Liver (tissue), 9 donors: ENCODE measurements around the gene LPP. TPM values are rescaled to one million over a fixed set of nuclear protein-coding genes. Genes with fewer than 3 reads are reported as not detected.

Source experiments
- DNase-seq: peaks from one replicate; pipeline ENCODE4 v3.0.0-alpha.2; 2017; ENCODE audit warnings: low spot score
- H3K27ac ChIP-seq, 2 donors: one replicate each; pipeline ENCODE4 v1.7.0; 2013; ENCODE audit warnings: inconsistent platforms in 2 of 2, low read length in 2 of 2, control low read depth in 1 of 2, low read depth in 1 of 2, mild to moderate bottlenecking in 1 of 2
- H3K27me3 ChIP-seq, 4 donors: one replicate each; pipeline versions ENCODE4 v1.6.1 to v1.7.0; 2013; ENCODE audit warnings: low read length in 3 of 4, inconsistent platforms in 1 of 4, mild to moderate bottlenecking in 1 of 4, moderate library complexity in 1 of 4; ENCODE audit not compliant: control insufficient read depth in 4 of 4, insufficient read depth in 4 of 4
- H3K36me3 ChIP-seq, 4 donors: one replicate each; pipeline versions ENCODE4 v1.6.1 to v1.7.0; 2013; ENCODE audit warnings: low read length in 3 of 4, mild to moderate bottlenecking in 3 of 4, low read depth in 1 of 4, moderate library complexity in 1 of 4; ENCODE audit not compliant: control insufficient read depth in 4 of 4, insufficient read depth in 3 of 4
- H3K4me1 ChIP-seq, 4 donors: one replicate each; pipeline versions ENCODE4 v1.6.1 to v1.7.0; 2013; ENCODE audit warnings: low read length in 3 of 4, mild to moderate bottlenecking in 3 of 4, moderate library complexity in 1 of 4; ENCODE audit not compliant: control insufficient read depth in 4 of 4, insufficient read depth in 4 of 4
- H3K4me3 ChIP-seq, 3 donors: one replicate each; pipeline versions ENCODE4 v1.6.1 to v1.7.0; 2013; ENCODE audit warnings: low read length in 3 of 3, control low read depth in 1 of 3, low read depth in 1 of 3, mild to moderate bottlenecking in 1 of 3
- H3K9ac ChIP-seq, 2 donors: one replicate each; pipeline ENCODE4 v1.7.0; 2013; ENCODE audit warnings: low read length in 2 of 2, mild to moderate bottlenecking in 2 of 2, moderate library complexity in 2 of 2, control low read depth in 1 of 2, low read depth in 1 of 2
- H3K9me3 ChIP-seq, 4 donors: one replicate each; pipeline versions ENCODE4 v1.6.1 to v1.7.0; 2013; ENCODE audit warnings: low read length in 3 of 4; ENCODE audit not compliant: control insufficient read depth in 4 of 4
- ATF3 ChIP-seq: IDR thresholded peaks from 2 replicates; pipeline ENCODE4 v1.6.1; 2016; ENCODE audit warnings: antibody characterized with exemption
- CTCF ChIP-seq: fragments of 150-350 bp; IDR thresholded peaks from 2 replicates; pipeline ENCODE4 v1.5.1; 2017; ENCODE audit warnings: improper control_type of control experiment, low read depth, low read length; ENCODE audit not compliant: missing input control
- EGR1 ChIP-seq, 2 donors: IDR thresholded peaks; 2 replicates each; pipeline ENCODE4 v1.6.1; 2016 to 2018; ENCODE audit warnings: antibody characterized with exemption in 2 of 2, low read depth in 2 of 2
- GABPA ChIP-seq, 2 donors: IDR thresholded peaks in 1 of 2; conservative IDR thresholded peaks in 1 of 2; 2 replicates each; pipeline ENCODE4 v1.6.1; 2016; ENCODE audit warnings: antibody characterized with exemption in 2 of 2, mild to moderate bottlenecking in 1 of 2, moderate library complexity in 1 of 2
- HNF4A ChIP-seq, 2 donors: conservative IDR thresholded peaks; 2 replicates each; pipeline ENCODE4 v1.6.1; 2016; ENCODE audit warnings: antibody characterized with exemption in 2 of 2, mild to moderate bottlenecking in 2 of 2
- HNF4G ChIP-seq: IDR thresholded peaks from 2 replicates; pipeline ENCODE4 v1.6.1; 2016; ENCODE audit warnings: antibody characterized with exemption
- JUND ChIP-seq, 2 donors: IDR thresholded peaks; 2 replicates each; pipeline ENCODE4 v1.6.1; 2016; ENCODE audit warnings: antibody characterized with exemption in 2 of 2
- MAX ChIP-seq: IDR thresholded peaks from 2 replicates; pipeline ENCODE4 v1.6.1; 2016; ENCODE audit warnings: antibody characterized with exemption
- NR2F2 ChIP-seq: IDR thresholded peaks from 2 replicates; pipeline ENCODE4 v1.6.1; 2016; ENCODE audit warnings: antibody characterized with exemption
- RAD21 ChIP-seq, 2 donors: IDR thresholded peaks; 2 replicates each; pipeline ENCODE4 v1.6.1; 2016; ENCODE audit warnings: antibody characterized with exemption in 2 of 2, mild to moderate bottlenecking in 2 of 2
- REST ChIP-seq: IDR thresholded peaks from 2 replicates; pipeline ENCODE4 v1.6.1; 2016; ENCODE audit warnings: antibody characterized with exemption, mild to moderate bottlenecking
- RXRA ChIP-seq, 2 donors: IDR thresholded peaks; 2 replicates each; pipeline ENCODE4 v1.6.1; 2017 to 2018; ENCODE audit warnings: antibody characterized with exemption in 2 of 2, mild to moderate bottlenecking in 1 of 2
- TAF1 ChIP-seq: conservative IDR thresholded peaks from 2 replicates; pipeline ENCODE4 v1.6.1; 2016; ENCODE audit warnings: antibody characterized with exemption, mild to moderate bottlenecking
- YY1 ChIP-seq: IDR thresholded peaks from 2 replicates; pipeline ENCODE4 v1.6.1; 2016; ENCODE audit warnings: antibody characterized with exemption, mild to moderate bottlenecking
- ZBTB33 ChIP-seq: IDR thresholded peaks from 2 replicates; pipeline ENCODE4 v1.6.1; 2016; ENCODE audit warnings: antibody characterized with exemption
- WGBS: extraction: QIAGEN DNeasy Blood & Tissue Kit; methylation state at CpG from one replicate; pipeline ENCODE4 v1.1.7; 2013; 5-methylcytosine and 5-hydroxymethylcytosine counted together
- polyA plus RNA-seq, 2 donors: library from polyadenylated mRNA; stranded (reverse) in 1 of 2; unstranded in 1 of 2; fragments of 200-250 nt in 1 of 2; fragments of >200 nt in 1 of 2; fragmentation: Nextera tagmentation in 1 of 2; extraction: Ambion mirVana in 1 of 2; gene quantifications; one replicate each; pipeline versions ENCODE4 v1.2.1 to v1.2.3, GENCODE V29; 2013 to 2015
- total RNA-seq, 2 donors: library from RNA; depleted of rRNA; stranded (reverse); fragments of >200 nt; gene quantifications; one replicate each; pipeline ENCODE4 v1.2.3, GENCODE V29; 2014
- donor health status: healthy.
- donor health status: healthy.
- donor health status: healthy.
- donor health status: healthy.
- donor health status: healthy.

The LPP gene
- total and polyA plus RNA-seq, 4 donors: 3.3 to 53.7 (median 28.2) TPM

GRCh38 chr3:188407158-188407880 lies 253.4 kb downstream of the LPP start:
- Histone ChIP-seq H3K4me1 (peaks cover 0 to 7% (median 4%) of the 10 kb centered on the region in 4 donors), H3K9ac (no peak overlapping the region), H3K27ac (no peak overlapping the region), H3K27me3 (no peaks in the 10 kb centered on the region), H3K4me3 (no peak overlapping the region), H3K9me3 (no peaks in the 10 kb centered on the region), H3K36me3 (peaks cover 0 to 13% (median 5%) of the 10 kb centered on the region in 4 donors)
- DNase-seq: no peak
- WGBS: 62% methylated on average over 6 of the region's 6 CpGs
- no peak for TF ChIP-seq TAF1
- TF ChIP-seq RAD21 (IDR thresholded peaks at IDR 0.05): peak in 1 of 2 donors; percentile 9
- TF ChIP-seq MAX: no peak

- Histone ChIP-seq H3K36me3 (peaks cover 0 to 13% (median 5%) of the 10 kb centered on the region in 4 donors), H3K27ac (no peak overlapping the region), H3K4me1 (peaks cover 0 to 4% (median 4%) of the 10 kb centered on the region in 4 donors), H3K4me3 (no peak overlapping the region), H3K27me3 (no peaks in the 10 kb centered on the region), H3K9ac (no peak overlapping the region), H3K9me3 (no peaks in the 10 kb centered on the region)
- DNase-seq: no peak
- TF ChIP-seq HNF4A (conservative IDR thresholded peaks at IDR 0.05): no peak
- TF ChIP-seq YY1: no peak
- TF ChIP-seq CTCF: no peak
- no peak for TF ChIP-seq HNF4G
- TF ChIP-seq GABPA (IDR thresholded peaks at IDR 0.05 in 1 of 2, conservative IDR thresholded peaks at IDR 0.05 in 1 of 2): no peak
- TF ChIP-seq ZBTB33: no peak
- TF ChIP-seq JUND (IDR thresholded peaks at IDR 0.05): no peak
- TF ChIP-seq EGR1 (IDR thresholded peaks at IDR 0.05; ENCODE audit: low read depth in 2 of 2): no peak
- TF ChIP-seq RAD21 (IDR thresholded peaks at IDR 0.05): no peak
- TF ChIP-seq NR2F2: no peak
- TF ChIP-seq REST: no peak
- TF ChIP-seq ATF3: no peak
- no peak for TF ChIP-seq RXRA (IDR thresholded peaks at IDR 0.05)
- WGBS: 95% methylated on average over 3 of the region's 3 CpGs
Measured at GRCh38 chr3:188408831-188409230, 254.9 kb downstream of the LPP start.
